Lower lobe of right lung (tissue), 2 donors: ENCODE measurements around the gene CD207. TPM values are rescaled to one million over a fixed set of nuclear protein-coding genes. Genes with fewer than 3 reads are reported as not detected.
"Not testable (repeated sequence)": the region's sequence is repeated elsewhere in the genome, so short reads cannot be mapped to it uniquely, and the experiment has no call there.

Source experiments
- ATAC-seq, 2 donors: fragments of 200-7000 bp; cut with Tn5 transposase; one replicate each; pipeline ENCODE4 v1.9.1; 2020 to 2022; ENCODE audit warnings: mild to moderate bottlenecking in 2 of 2, moderate library complexity in 2 of 2
- DNase-seq: peaks from one replicate; pipeline ENCODE4 v3.0.0-alpha.2; 2020
- H3K27ac ChIP-seq: fragments of 200-600 bp; one replicate; pipeline ENCODE4 v1.8.0; 2022
- H3K27me3 ChIP-seq: fragments of 200-600 bp; one replicate; pipeline ENCODE4 v1.8.0; 2022; ENCODE audit warnings: low read depth
- H3K36me3 ChIP-seq: fragments of 200-600 bp; one replicate; pipeline ENCODE4 v1.8.0; 2022; ENCODE audit warnings: mild to moderate bottlenecking
- H3K4me1 ChIP-seq: fragments of 200-600 bp; one replicate; pipeline ENCODE4 v1.8.0; 2022
- H3K4me3 ChIP-seq: fragments of 200-600 bp; one replicate; pipeline ENCODE4 v1.8.0; 2022; ENCODE audit warnings: mild to moderate bottlenecking
- H3K9me3 ChIP-seq: fragments of 200-600 bp; one replicate; pipeline ENCODE4 v1.8.0; 2022
- intact Hi-C: fragments of 100-400 bp; cut with DNase I; formaldehyde crosslinking; loops from one replicate; pipeline ENCODE4 v1.11.0; 2022
- long read RNA-seq: library from polyadenylated mRNA; unstranded; transcript quantifications from one replicate; pipeline ENCODE4 v2.0.0, GENCODE V29; 2021
- total RNA-seq: library from RNA; stranded (reverse); fragmentation: NEBNext Ultra II Directional; extraction: Animal tissue kit (Norgen Biotek cat#: 25700); gene quantifications from one replicate; pipeline ENCODE4 v1.2.1, GENCODE V29; 2021
- TF ChIP-seq, protein P1 (sequence below): fragments of 200-600 bp; IDR thresholded peaks from one replicate; pipeline ENCODE4 v1.8.0; 2022; ENCODE audit warnings: antibody characterized with exemption, mild to moderate bottlenecking
- donor health status: DM: no; HTN: yes; CAD: no; lungs with severe emphysema.

CD207 gene
- 3.0 TPM for total RNA-seq
- long read RNA-seq, partial matches to known transcripts = 0 of 2 reads
- long read RNA-seq, other reads (novel, unspliced or antisense) = 0 of 2 reads

DNA sequence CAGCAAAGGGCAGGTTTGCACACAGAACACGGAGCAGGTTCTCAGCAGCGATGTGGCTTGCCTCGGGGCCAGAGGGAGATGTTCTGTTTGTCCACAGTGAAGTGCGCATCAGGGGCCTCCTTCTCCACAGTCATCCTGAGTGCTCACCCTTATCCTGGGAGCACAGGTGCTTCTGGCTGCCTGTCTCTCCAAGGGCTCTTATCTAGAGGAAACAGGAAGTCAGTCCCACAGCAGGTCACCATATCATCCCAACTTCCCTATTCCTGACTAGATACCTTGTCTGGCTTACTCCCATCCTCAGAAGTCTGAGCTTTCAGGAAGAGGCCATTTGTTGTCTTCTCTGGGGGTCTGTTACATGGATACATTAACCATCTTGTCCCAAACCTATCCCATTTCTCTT is at the start of gene CD207:
Gene CD207, minus strand, starts transcription at position 174 of the 400 bp plus-strand sequence. Its CDS starts 40 bp downstream, at position 134.
- no peaks in the 10 kb centered on the region for H3K27me3 ChIP-seq
- TF ChIP-seq, protein P1, sequence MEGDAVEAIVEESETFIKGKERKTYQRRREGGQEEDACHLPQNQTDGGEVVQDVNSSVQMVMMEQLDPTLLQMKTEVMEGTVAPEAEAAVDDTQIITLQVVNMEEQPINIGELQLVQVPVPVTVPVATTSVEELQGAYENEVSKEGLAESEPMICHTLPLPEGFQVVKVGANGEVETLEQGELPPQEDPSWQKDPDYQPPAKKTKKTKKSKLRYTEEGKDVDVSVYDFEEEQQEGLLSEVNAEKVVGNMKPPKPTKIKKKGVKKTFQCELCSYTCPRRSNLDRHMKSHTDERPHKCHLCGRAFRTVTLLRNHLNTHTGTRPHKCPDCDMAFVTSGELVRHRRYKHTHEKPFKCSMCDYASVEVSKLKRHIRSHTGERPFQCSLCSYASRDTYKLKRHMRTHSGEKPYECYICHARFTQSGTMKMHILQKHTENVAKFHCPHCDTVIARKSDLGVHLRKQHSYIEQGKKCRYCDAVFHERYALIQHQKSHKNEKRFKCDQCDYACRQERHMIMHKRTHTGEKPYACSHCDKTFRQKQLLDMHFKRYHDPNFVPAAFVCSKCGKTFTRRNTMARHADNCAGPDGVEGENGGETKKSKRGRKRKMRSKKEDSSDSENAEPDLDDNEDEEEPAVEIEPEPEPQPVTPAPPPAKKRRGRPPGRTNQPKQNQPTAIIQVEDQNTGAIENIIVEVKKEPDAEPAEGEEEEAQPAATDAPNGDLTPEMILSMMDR = no peak
- H3K27ac ChIP-seq = no peak within 1 kb of the TSS
- no peak within 1 kb of the TSS for H3K4me3 ChIP-seq
- no peak for ATAC-seq
- H3K9me3 ChIP-seq = no peaks in the 10 kb centered on the region
- H3K4me1 ChIP-seq = no peaks in the 10 kb centered on the region
- DNase-seq = no peak
- no peaks in the 10 kb centered on the region for H3K36me3 ChIP-seq
- intact Hi-C loops = no loop called here

DNA sequence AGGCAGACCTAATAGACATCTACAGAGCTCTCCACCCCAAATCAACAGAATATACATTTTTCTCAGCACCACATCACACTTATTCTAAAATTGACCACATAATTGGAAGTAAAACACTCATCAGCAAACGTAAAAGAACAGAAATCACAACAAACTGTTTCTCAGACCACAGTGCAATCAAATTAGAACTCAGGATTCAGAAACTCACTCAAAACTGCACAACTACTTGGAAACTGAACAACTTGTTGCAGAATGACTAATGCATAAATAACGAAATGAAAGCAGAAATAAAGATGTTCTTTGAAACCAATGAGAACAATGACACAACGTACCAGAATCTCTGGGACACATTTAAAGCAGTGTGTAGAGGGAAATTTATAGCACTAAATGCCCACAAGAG is 42.9 kb upstream of the CD207 start:
- DNase-seq = not testable (repeated sequence)

DNA sequence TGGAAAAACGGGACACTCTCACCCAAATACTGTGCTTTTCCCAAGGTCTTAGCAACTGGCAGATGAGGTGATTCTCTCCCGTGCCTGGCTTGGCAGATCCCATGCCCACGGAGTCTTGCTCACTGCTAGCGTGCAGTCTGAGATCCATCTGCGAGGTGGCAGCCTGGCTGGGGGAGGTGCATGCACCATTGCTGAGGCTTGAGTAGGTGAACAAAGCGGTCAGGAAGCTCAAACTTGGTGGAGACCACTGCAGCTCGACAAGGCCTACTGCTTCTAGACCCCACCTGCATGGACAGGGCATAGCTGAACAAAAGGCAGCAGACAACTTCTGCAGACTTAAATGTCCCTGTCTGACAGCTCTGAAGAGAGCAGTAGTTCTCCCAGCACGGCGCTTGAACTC is 40.5 kb upstream of the CD207 start:
- ATAC-seq, intact Hi-C loops, H3K4me1 ChIP-seq, DNase-seq, H3K36me3 ChIP-seq, H3K9me3 ChIP-seq, H3K4me3 ChIP-seq, H3K27ac ChIP-seq: not testable (repeated sequence)
- peaks cover 70% of the 10 kb centered on the region for H3K27me3 ChIP-seq

More for the DNA sequence above, 42.9 kb upstream of the CD207 start:
- H3K27ac ChIP-seq, H3K36me3 ChIP-seq, intact Hi-C loops, H3K4me1 ChIP-seq, ATAC-seq, H3K9me3 ChIP-seq, H3K4me3 ChIP-seq: not testable (repeated sequence)
- H3K27me3 ChIP-seq = peaks cover 65% of the 10 kb centered on the region

DNA sequence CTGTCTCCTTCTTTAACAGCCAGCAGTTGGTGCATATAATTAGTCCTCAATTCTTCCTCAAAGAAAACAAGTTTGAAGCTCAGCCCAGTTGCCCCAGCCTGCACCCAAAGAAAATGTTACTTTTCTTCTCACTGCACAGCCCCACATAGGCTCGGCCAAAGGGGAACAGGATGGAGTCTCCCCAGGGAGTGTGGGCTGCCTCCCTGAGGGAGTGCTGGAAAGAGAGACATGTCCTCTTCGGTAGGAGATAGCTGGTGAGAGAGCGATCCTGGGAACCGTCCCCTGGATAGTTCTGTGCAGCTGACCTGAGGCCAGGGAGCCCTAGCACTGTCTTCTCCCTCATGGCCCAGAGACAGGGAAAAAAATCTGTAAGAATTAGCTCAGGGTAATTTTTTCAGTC is 37.9 kb upstream of the CD207 start:
- H3K27me3 ChIP-seq = peaks cover 64% of the 10 kb centered on the region
- intact Hi-C loops = no loop called here
- peaks cover 10% of the 10 kb centered on the region for H3K4me1 ChIP-seq
- no peak overlapping the region for H3K4me3 ChIP-seq
- DNase-seq (no peak), ATAC-seq (no peak)
- H3K27ac ChIP-seq = no peak overlapping the region
- H3K36me3 ChIP-seq = no peaks in the 10 kb centered on the region
- TF ChIP-seq, protein P1 = no peak
- no peaks in the 10 kb centered on the region for H3K9me3 ChIP-seq

DNA sequence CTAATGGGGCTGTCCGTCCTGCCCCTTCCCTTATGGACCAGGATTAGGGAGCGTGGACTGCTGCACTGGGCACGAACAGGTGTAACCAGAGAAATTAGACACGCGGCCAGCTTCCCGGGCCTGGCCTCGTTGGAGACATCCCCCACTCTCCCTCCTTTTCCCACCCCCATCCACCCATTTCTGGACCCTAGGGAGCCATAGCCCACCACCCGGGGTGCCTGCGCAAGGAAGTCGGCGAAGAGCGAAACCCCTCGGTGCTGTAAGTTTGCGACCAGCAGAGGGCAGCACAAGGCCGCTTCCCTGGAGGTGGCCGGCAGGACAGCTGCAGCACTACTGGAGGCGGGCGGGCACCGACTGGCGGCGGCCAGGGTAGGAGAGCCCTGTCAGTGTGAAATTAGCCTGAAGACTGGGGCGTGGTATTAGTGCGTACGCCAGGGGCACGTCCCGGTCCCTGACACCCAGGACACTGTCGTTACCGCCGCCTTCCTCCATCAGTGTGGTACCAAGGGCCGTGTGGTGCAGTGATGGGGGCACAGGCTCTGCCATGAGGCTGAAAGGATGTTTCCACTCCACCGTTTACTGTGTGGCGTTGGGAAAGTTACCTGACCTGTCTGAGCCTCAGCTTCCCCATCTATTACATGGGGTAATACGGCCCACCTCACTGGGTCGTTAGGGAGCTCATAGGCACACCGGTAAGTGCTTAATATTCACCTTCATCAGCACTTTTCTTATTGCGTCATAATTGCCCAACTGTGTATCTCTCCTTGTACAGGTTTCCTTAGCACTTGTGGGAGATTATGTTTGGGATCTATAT is 36.0 kb upstream of the CD207 start:
- no peaks in the 10 kb centered on the region for H3K36me3 ChIP-seq
- TF ChIP-seq, protein P1 = peak; percentile 92
- peaks cover 57% of the 10 kb centered on the region for H3K27me3 ChIP-seq
- H3K4me3 ChIP-seq = no peak overlapping the region
- no peaks in the 10 kb centered on the region for H3K9me3 ChIP-seq
- intact Hi-C loops = no loop called here
- peaks cover 10% of the 10 kb centered on the region for H3K4me1 ChIP-seq
- ATAC-seq = peak; percentile 97
- peak; percentile 92 for DNase-seq
- no peak overlapping the region for H3K27ac ChIP-seq

DNA sequence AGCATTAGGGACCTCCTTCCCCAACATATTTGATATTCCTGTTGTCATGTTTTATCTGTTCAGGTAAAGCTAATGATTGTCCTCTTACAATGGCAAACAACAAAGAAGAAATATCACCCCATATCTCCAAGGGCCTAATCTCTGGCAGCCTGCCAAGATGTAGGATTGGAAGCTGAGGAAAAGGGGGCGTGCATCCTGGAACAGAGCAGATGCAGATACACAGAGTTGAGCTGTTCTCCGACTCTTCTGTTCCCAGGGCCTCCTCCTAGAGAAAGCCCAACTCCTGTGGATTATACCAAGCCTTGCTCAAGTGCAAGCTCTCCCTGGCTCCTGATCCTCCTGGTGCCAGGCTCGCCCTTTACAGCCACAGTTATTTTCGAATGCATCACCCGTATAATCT is 35.2 kb upstream of the CD207 start:
- H3K4me3 ChIP-seq = no peak overlapping the region
- H3K27ac ChIP-seq = no peak overlapping the region
- TF ChIP-seq, protein P1 = no peak
- peaks cover 10% of the 10 kb centered on the region for H3K4me1 ChIP-seq
- ATAC-seq = no peak
- no peak for DNase-seq
- no peaks in the 10 kb centered on the region for H3K9me3 ChIP-seq
- no peaks in the 10 kb centered on the region for H3K36me3 ChIP-seq
- intact Hi-C loops = no loop called here
- peaks cover 49% of the 10 kb centered on the region for H3K27me3 ChIP-seq
